ENCODE measurements around the gene MKI67. TPM values are rescaled to one million over a fixed set of nuclear protein-coding genes. Genes with fewer than 3 reads are reported as not detected.
A peak's percentile ranks its signal among the peaks of the same experiment; 100 is the strongest.

The MKI67 gene
- total RNA-seq, 2 donors from 2014 or later: 74.8 to 90.5 TPM

DNA sequence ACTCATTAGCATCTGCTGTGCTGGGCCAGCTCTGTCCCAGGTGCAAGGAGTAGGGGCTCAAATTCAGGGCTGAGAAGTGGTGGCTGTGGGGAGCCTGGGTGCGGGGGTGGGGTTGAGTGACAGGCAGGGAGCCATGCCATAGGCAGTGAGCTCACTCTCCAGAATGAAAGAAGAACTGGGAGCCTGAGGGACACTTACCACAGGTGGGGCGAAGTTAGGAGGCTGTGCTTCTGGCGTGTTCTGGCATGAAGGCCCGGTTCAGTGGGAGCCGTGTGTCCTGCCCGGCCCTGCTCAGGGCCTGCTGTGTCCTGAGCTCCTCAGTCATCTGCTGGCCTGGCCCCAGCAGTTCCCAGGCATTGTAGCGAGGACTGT, 62.5 kb downstream of the MKI67 start:
- H3K9me3 Mint-ChIP-seq: no peaks in the 10 kb centered on the region
- Histone ChIP-seq H3K27ac (ENCODE audit: low read depth, low read length) (no peak overlapping the region), H3K9ac (ENCODE audit: extremely low read depth, low read length, poor library complexity, severe bottlenecking) (no peak overlapping the region), H3K9me3 (ENCODE audit: control insufficient read depth, low read length) (no peaks in the 10 kb centered on the region), H3K4me1 (ENCODE audit: control insufficient read depth, insufficient read depth, low read length) (peaks cover 17% of the 10 kb centered on the region), H3K27me3 (ENCODE audit: control insufficient read depth, insufficient read depth, low read length, poor library complexity, severe bottlenecking) (peaks cover 20% of the 10 kb centered on the region), H3K36me3 (ENCODE audit: control insufficient read depth, insufficient read depth, low read length) (no peaks in the 10 kb centered on the region), H3K4me3 (ENCODE audit: low read length) (no peak overlapping the region)
- peak overlapping the region; percentile 59 for H3K27ac Mint-ChIP-seq
- peaks cover 11% of the 10 kb centered on the region for H3K27me3 Mint-ChIP-seq (ENCODE audit: insufficient read depth)
- no peaks in the 10 kb centered on the region for H3K36me3 Mint-ChIP-seq (ENCODE audit: low read depth)
- DNase-seq: peak; percentile 75
- TF ChIP-seq CTCF (conservative IDR thresholded peaks at IDR 0.05): no peak
- H3K4me3 Mint-ChIP-seq: no peak overlapping the region
- H3K4me1 Mint-ChIP-seq: peaks cover 21% of the 10 kb centered on the region
- WGBS, 2 experiments (ENCODE audit: insufficient coverage in 1 of 2, insufficient read length in 1 of 2): 89% methylated on average over 3 to 7 of the region's 7 CpGs

DNA sequence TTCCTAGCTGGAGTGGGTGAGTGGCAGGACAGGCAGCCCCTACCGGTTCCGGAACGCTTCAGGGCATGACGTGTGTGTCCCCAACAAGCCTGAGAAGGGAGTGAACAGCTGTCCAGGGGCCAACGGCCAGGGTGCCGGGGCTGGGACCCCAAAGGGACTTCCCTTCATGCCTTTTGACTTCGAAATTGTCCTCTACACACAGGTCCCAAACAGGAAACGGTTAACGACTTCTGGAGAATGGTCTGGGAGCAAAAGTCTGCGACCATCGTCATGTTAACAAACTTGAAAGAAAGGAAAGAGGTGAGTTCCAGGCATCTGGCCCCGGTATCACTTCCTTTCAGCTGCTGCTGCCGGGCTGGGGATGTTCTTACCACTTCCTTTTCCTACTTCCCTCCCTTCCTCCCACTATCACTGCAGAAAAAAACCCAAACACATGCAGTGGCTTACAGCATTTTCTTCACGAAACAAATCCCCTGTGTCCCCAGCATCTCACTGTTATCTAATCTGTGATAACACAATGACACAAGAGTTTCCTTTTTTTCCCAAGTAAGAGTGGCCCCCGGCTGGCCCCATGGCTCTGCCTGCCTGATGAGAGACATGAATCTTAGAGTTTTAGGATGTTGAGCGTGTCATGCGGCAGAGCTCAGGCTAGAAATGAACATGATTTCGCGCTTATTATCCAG, 63.2 kb downstream of the MKI67 start:
- Mint-ChIP-seq H3K4me3 (peak overlapping the region; percentile 21), H3K27ac (peak overlapping the region; percentile 59), H3K36me3 (ENCODE audit: low read depth) (no peaks in the 10 kb centered on the region), H3K4me1 (peaks cover 21% of the 10 kb centered on the region), H3K27me3 (ENCODE audit: insufficient read depth) (peaks cover 11% of the 10 kb centered on the region), H3K9me3 (no peaks in the 10 kb centered on the region)
- H3K4me1 ChIP-seq (ENCODE audit: control insufficient read depth, insufficient read depth, low read length): peaks cover 17% of the 10 kb centered on the region
- TF ChIP-seq CTCF (conservative IDR thresholded peaks at IDR 0.05): no peak
- H3K36me3 ChIP-seq (ENCODE audit: control insufficient read depth, insufficient read depth, low read length): no peaks in the 10 kb centered on the region
- WGBS, 2 experiments (ENCODE audit: insufficient coverage in 1 of 2, insufficient read length in 1 of 2): 80 to 84% methylated on average over 11 to 19 of the region's 19 CpGs
- no peaks in the 10 kb centered on the region for H3K9me3 ChIP-seq (ENCODE audit: control insufficient read depth, low read length)
- no peak for DNase-seq
- no peak overlapping the region for H3K4me3 ChIP-seq (ENCODE audit: low read length)
- peaks cover 20% of the 10 kb centered on the region for H3K27me3 ChIP-seq (ENCODE audit: control insufficient read depth, insufficient read depth, low read length, poor library complexity, severe bottlenecking)
- H3K9ac ChIP-seq (ENCODE audit: extremely low read depth, low read length, poor library complexity, severe bottlenecking): no peak overlapping the region
- no peak overlapping the region for H3K27ac ChIP-seq (ENCODE audit: low read depth, low read length)

DNA sequence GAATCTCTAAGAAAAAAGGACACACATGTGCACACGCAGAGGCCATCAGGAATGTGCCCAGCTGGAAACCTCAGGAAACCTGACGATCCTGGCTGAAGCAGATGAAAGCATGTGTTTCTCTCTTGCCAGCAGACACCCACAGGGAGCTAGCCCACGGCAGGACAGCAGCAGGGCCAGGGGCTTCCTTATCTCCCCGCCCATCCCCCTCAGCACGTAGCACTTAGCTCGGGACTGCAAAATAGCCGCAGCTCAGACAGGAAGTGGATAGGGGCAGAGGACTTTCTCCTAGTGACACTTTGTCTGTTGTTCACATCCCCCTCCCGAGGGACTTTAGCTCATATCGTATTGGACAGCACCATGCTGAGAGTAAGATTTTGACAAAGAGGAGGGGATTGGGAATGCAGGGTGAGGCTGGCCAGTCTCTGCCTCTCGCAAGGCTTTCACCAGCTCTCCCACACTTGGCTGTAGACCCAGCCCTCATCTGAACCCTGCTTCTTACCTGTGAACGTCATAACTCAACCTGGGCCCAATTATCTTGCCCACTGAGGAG, 63.8 kb downstream of the MKI67 start:
- H3K9me3 ChIP-seq (ENCODE audit: control insufficient read depth, low read length): no peaks in the 10 kb centered on the region
- H3K27me3 ChIP-seq (ENCODE audit: control insufficient read depth, insufficient read depth, low read length, poor library complexity, severe bottlenecking): peaks cover 20% of the 10 kb centered on the region
- no peak for TF ChIP-seq CTCF (conservative IDR thresholded peaks at IDR 0.05)
- no peaks in the 10 kb centered on the region for H3K36me3 Mint-ChIP-seq (ENCODE audit: low read depth)
- H3K9ac ChIP-seq (ENCODE audit: extremely low read depth, low read length, poor library complexity, severe bottlenecking): no peak overlapping the region
- DNase-seq: peak; percentile 76
- peak overlapping the region; percentile 59 for H3K27ac Mint-ChIP-seq
- 62 to 100% methylated on average over 1 to 10 of the region's 11 CpGs for WGBS, 2 experiments (ENCODE audit: insufficient coverage in 1 of 2, insufficient read length in 1 of 2)
- no peaks in the 10 kb centered on the region for H3K36me3 ChIP-seq (ENCODE audit: control insufficient read depth, insufficient read depth, low read length)
- H3K4me1 Mint-ChIP-seq: peaks cover 21% of the 10 kb centered on the region
- peaks cover 11% of the 10 kb centered on the region for H3K27me3 Mint-ChIP-seq (ENCODE audit: insufficient read depth)
- peaks cover 17% of the 10 kb centered on the region for H3K4me1 ChIP-seq (ENCODE audit: control insufficient read depth, insufficient read depth, low read length)
- H3K4me3 ChIP-seq (ENCODE audit: low read length): no peak overlapping the region
- H3K9me3 Mint-ChIP-seq: no peaks in the 10 kb centered on the region
- H3K27ac ChIP-seq (ENCODE audit: low read depth, low read length): no peak overlapping the region
- H3K4me3 Mint-ChIP-seq: peak overlapping the region; percentile 21

All from endodermal cell (in vitro differentiated cells).